Renal pelvis (tissue), 4 donors: ENCODE results near the gene PRDM2. TPM values are rescaled to one million over a fixed set of nuclear protein-coding genes. Genes with fewer than 3 reads are reported as not detected.

Source experiments
- DNase-seq: peaks from one replicate; pipeline ENCODE4 v3.0.0-alpha.2; 2013
- polyA plus RNA-seq, 3 donors: library from polyadenylated mRNA; unstranded; fragments of 120-200 nt; gene quantifications; one replicate each; pipeline ENCODE4 v1.2.1, GENCODE V29; 2013; ENCODE audit not compliant: insufficient read length in 3 of 3

PRDM2 gene
- polyA plus RNA-seq, 3 donors: 35.3 to 36.9 (median 36.4) TPM

- DNase-seq: no peak
Measured at GRCh38 chr1:13786541-13786940, 86.6 kb downstream of the PRDM2 start.

GRCh38 chr1:13788795-13789194, 88.8 kb downstream of the PRDM2 start:
- no peak for DNase-seq

GRCh38 chr1:13790290-13791030, 90.5 kb downstream of the PRDM2 start:
- no peak for DNase-seq

- DNase-seq: no peak
Measured at GRCh38 chr1:13792419-13792818, 92.4 kb downstream of the PRDM2 start.

GRCh38 chr1:13793088-13793730, 93.2 kb downstream of the PRDM2 start:
- DNase-seq: no peak

GRCh38 chr1:13794231-13795187, 94.5 kb downstream of the PRDM2 start:
- no peak for DNase-seq

- no peak for DNase-seq
Measured at GRCh38 chr1:13797397-13797796, 97.4 kb downstream of the PRDM2 start.

- DNase-seq: no peak
Measured at GRCh38 chr1:13798120-13798519, 98.1 kb downstream of the PRDM2 start.

- no peak for DNase-seq
Measured at GRCh38 chr1:13799502-13800283, 99.7 kb downstream of the PRDM2 start.

- no peak for DNase-seq
Measured at GRCh38 chr1:13801232-13801631, 101.2 kb downstream of the PRDM2 start.

- no peak for DNase-seq
Measured at GRCh38 chr1:13801655-13802486, 101.9 kb downstream of the PRDM2 start.

- no peak for DNase-seq
Measured at GRCh38 chr1:13802782-13803545, 103.0 kb downstream of the PRDM2 start.

GRCh38 chr1:13803546-13804239, 103.7 kb downstream of the PRDM2 start:
- no peak for DNase-seq

- DNase-seq: no peak
Measured at GRCh38 chr1:13804240-13804633, 104.2 kb downstream of the PRDM2 start.

- DNase-seq: no peak
Measured at GRCh38 chr1:13805431-13805830, 105.4 kb downstream of the PRDM2 start.

- DNase-seq: no peak
Measured at GRCh38 chr1:13806108-13806507, 106.1 kb downstream of the PRDM2 start.

GRCh38 chr1:13807209-13807608, 107.2 kb downstream of the PRDM2 start:
- DNase-seq: peak; percentile 23

- DNase-seq: no peak
Measured at GRCh38 chr1:13808729-13809131, 108.7 kb downstream of the PRDM2 start.

GRCh38 chr1:13809461-13810159, 109.6 kb downstream of the PRDM2 start:
- DNase-seq: no peak
